ENCODE data around the gene MAPK12.
A peak's percentile ranks its signal among the peaks of the same experiment; 100 is the strongest.

Gene MAPK12

GRCh38 chr22:50280708-50281383 is 19.4 kb upstream of the MAPK12 start:
- ChIA-PET CTCF (no interaction called here), POLR2A (no interaction called here)
- no peak overlapping the region for H3K4me3 ChIP-seq (ENCODE audit: low read depth, low read length)
- DNase-seq (ENCODE audit: low read depth, low spot score) = no peak
- TF ChIP-seq, protein P1, sequence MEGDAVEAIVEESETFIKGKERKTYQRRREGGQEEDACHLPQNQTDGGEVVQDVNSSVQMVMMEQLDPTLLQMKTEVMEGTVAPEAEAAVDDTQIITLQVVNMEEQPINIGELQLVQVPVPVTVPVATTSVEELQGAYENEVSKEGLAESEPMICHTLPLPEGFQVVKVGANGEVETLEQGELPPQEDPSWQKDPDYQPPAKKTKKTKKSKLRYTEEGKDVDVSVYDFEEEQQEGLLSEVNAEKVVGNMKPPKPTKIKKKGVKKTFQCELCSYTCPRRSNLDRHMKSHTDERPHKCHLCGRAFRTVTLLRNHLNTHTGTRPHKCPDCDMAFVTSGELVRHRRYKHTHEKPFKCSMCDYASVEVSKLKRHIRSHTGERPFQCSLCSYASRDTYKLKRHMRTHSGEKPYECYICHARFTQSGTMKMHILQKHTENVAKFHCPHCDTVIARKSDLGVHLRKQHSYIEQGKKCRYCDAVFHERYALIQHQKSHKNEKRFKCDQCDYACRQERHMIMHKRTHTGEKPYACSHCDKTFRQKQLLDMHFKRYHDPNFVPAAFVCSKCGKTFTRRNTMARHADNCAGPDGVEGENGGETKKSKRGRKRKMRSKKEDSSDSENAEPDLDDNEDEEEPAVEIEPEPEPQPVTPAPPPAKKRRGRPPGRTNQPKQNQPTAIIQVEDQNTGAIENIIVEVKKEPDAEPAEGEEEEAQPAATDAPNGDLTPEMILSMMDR (IDR thresholded peaks at IDR 0.05; ENCODE audit: insufficient read depth, low read length, missing control alignments) = no peak

GRCh38 chr22:50280022-50280707 is 18.7 kb upstream of the MAPK12 start:
- no peak for DNase-seq (ENCODE audit: low read depth, low spot score)
- ChIA-PET CTCF (interaction anchor here (0.8 to 1.2 kb wide), 3 partner anchors 13 to 61 kb away, joined by 3 to 4 read pairs (median 3); partner anchors contain the start of gene HDAC10), POLR2A (no interaction called here)
- TF ChIP-seq, protein P1 (IDR thresholded peaks at IDR 0.05; ENCODE audit: insufficient read depth, low read length, missing control alignments) = no peak
- no peak overlapping the region for H3K4me3 ChIP-seq (ENCODE audit: low read depth, low read length)

DNA sequence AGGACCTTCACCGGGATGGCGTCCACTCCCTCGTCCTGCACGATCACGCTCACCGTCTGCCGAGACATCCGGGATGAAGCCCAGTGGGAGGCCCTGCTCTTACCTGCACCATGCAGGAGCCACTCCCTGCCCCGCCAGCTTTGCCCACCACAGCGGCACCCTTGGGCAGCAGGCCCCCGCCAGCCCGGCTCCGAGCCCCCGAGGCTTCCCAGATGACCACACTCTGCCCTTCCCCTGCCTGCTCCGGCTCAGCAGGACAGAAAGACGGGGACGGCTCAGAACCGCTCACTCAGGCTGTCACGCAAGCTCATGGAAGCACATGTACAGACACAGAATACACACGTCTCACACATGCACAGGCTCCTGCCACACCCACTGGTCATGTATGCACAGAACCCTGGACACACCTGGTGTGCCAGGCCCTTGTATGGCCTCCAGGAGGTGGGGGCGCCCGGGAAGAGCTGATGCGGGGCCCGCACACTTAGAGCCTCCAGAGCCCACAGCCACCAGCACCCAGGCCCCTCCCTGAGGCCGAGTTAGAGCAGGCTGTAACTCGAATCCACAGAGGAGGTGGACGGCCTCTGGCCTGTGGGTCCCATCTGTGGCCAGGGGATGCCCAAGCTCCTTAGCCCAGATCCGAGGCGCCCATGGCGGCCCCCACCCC is 17.6 kb upstream of the MAPK12 start:
- POLR2A ChIA-PET = no interaction called here
- DNase-seq (ENCODE audit: low read depth, low spot score) = no peak
- H3K4me3 ChIP-seq (ENCODE audit: low read depth, low read length) = no peak overlapping the region
- CTCF ChIA-PET = interaction anchor here (0.6 to 1.5 kb wide), 5 partner anchors 12 to 63 kb away, joined by 3 to 4 read pairs (median 3); partner anchors contain the start of gene HDAC10
- TF ChIP-seq, protein P1 (IDR thresholded peaks at IDR 0.05; ENCODE audit: insufficient read depth, low read length, missing control alignments) = no peak

GRCh38 chr22:50278461-50278860 is 17.0 kb upstream of the MAPK12 start:
- H3K4me3 ChIP-seq (ENCODE audit: low read depth, low read length) = no peak overlapping the region
- DNase-seq (ENCODE audit: low read depth, low spot score) = no peak
- TF ChIP-seq, protein P1 (IDR thresholded peaks at IDR 0.05; ENCODE audit: insufficient read depth, low read length, missing control alignments) = no peak
- ChIA-PET POLR2A (no interaction called here), CTCF (interaction anchor here (1.5 kb wide), 1 partner anchor 16 kb away, joined by 4 read pairs; no protein-coding TSS in a partner anchor)

- no peak for DNase-seq (ENCODE audit: low read depth, low spot score)
- TF ChIP-seq, protein P1 (IDR thresholded peaks at IDR 0.05; ENCODE audit: insufficient read depth, low read length, missing control alignments) = no peak
- ChIA-PET POLR2A (no interaction called here), CTCF (interaction anchor here (2.1 to 2.5 kb wide), 2 partner anchors 44 to 51 kb away, joined by 11 to 49 read pairs; partner anchors contain the start of gene DENND6B)
- H3K4me3 ChIP-seq (ENCODE audit: low read depth, low read length) = no peak overlapping the region
Measured at GRCh38 chr22:50277761-50278160, 16.3 kb upstream of the MAPK12 start.

- CTCF ChIA-PET = interaction anchor here (0.6 to 2.7 kb wide), 26 partner anchors 8 to 153 kb away, joined by 3 to 49 read pairs (median 5); partner anchors contain the start of genes DENND6B, HDAC10 and PLXNB2
- TF ChIP-seq, protein P1 (IDR thresholded peaks at IDR 0.05; ENCODE audit: insufficient read depth, low read length, missing control alignments) = peak; percentile 74
- DNase-seq (ENCODE audit: low read depth, low spot score) = no peak
- POLR2A ChIA-PET = interaction anchor here (0.7 kb wide), 1 partner anchor 29 kb away, joined by 3 read pairs; no protein-coding TSS in a partner anchor
- H3K4me3 ChIP-seq (ENCODE audit: low read depth, low read length) = no peak overlapping the region
Measured at GRCh38 chr22:50276143-50276542, 14.7 kb upstream of the MAPK12 start.
